CD1c-positive myeloid dendritic cell (primary cell): ENCODE measurements around the gene PREPL.
A peak's percentile ranks its signal among the peaks of the same experiment; 100 is the strongest.
"Not testable (repeated sequence)": the region's sequence is repeated elsewhere in the genome, so short reads cannot be mapped to it uniquely, and the experiment has no call there.

Experiments
- DNase-seq: peaks from one replicate; pipeline ENCODE4 v3.0.0-alpha.2; 2016; ENCODE audit errors: extremely low spot score

Gene PREPL

DNA sequence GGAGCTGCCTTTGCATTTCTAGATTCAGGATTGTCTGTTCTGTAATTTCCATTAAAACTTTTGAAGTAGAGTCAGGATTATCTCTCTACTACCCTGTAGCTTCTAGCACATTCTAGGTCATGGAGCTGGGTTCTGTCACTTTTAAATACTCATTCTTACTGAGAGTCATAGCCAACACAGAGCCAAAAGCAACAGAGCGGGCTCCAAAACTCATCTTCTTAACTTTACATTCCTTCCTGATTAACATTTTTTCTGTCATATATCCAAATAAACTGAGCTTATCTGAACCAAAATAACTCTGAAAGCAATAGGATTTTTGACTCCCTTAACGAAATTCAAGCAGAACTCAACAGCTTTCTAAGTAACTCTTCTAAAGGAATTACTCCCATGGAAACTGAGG lies 12.9 kb downstream of the PREPL start:
- DNase-seq: no peak

DNA sequence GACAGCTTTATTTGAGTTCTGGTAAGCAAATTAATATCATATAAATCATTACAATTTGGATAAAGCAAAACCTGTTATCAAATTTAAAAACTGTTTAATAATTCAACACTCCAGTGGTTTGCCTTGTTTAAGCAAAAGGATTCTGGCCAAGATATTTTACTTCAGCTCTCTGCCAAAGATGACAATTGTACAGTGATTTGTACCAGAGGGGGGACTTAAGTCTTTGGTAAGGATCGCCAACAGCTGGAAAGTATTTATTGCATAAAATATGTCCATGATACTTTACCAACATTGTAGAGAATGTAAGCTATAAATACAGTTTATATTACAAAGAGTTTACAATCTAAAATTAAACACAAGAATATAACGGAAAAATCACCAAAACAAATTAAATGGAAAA lies 13.8 kb downstream of the PREPL start:
- DNase-seq: no peak

DNA sequence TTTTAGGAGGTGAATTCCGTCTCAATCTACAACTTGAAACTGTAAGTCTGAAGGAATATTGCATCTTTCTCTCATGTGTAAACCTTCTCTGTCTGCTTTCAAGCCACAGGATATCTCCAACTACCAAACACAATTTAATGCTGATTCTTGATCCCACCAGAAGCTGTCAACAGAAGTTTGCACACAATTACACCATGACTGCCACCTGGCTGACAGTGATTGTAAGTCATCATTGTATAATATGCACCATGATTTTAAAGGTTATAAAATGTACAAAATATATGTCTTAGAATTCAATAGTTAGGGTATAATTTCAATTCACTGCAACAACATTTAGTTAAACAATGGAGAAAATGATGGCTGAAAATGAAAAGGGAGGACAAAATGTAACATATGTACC lies 18.4 kb downstream of the PREPL start:
- no peak for DNase-seq

DNA sequence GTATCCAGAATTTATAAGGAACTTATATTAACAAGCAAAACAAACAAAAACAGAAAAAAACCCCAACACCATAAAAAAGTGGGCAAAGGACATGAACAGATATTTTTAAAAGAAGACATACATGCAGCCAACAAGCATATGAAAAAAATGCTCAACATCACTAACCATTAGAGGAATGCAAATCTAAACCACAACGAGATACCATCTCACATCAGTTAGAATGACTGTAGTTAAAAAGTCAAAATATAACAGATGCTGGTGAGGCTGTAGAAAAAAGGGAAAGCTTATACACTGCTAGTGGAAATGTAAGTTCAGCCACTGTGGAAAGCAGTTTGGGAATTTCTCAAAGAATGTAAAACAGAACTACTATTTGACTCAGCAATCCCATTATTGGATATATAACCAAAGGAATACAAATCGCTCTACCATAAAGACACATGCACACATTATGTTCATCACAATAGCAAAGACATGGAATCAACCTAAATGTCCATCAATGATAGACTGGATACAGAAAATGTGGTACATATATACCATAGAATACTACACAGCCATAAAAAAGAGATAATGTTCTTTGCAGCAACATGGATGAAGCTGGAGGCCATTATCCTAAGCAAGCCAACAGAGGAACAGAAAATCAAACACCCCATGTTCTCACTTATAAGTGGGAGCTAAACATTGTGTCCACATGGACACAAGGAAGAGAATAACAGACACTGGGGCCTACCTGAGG lies 25.3 kb downstream of the PREPL start:
- no peak for DNase-seq

DNA sequence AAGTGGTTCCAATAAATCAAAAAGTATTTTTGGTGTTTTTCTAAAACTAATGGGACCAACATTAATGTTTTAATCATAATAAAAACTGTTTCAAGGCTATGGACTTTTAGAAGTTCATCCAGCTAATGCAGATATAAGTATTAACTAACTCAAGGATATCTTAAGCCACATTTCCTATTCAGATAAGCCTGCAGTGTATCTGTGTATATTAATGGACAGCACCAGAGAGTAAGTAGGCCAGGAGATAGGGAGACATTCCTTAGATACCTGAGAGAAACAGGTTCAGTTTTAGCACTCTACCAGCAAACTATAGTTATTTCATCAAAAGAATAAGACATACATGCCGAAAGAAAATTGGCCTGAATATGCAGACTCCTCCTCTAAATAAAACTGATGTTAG lies 27.3 kb downstream of the PREPL start:
- no peak for DNase-seq

DNA sequence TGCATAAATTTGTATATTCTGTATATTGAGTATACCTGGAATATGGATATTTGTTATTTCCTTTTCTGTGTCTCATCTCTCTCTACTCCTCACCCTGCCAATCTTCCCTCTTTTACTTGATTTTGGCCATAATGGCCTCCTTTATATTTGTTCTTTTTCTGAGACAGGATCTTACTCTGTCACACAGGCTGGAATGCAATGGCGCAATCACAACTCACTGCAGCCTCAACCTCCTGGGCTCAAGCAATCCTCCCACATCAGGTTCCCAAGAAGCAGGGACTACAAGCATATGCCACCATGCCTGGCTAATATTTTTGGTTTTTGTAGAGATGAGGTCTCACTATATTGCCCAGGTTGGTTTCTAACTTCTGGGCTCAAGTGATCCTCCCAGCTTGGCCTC lies 30.5 kb downstream of the PREPL start:
- DNase-seq: no peak

DNA sequence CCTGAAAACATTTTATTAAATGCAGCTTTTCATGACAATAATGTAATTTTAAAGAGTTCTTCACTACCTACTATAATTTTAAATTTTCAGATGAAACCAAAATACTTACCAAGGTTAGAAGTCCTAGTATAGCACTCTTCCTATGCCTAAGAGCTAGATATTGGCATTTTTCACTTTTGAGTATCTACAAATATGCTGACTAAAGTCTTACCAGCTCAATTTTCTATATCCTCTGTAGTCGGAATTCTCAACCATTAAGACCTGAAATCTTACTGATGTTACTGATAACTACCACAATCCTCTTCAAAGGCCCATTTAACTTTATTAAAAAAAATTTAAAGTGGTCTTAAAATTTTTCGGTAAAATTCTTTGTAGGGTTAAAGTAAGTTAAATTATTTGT lies 32.0 kb downstream of the PREPL start:
- DNase-seq: no peak

DNA sequence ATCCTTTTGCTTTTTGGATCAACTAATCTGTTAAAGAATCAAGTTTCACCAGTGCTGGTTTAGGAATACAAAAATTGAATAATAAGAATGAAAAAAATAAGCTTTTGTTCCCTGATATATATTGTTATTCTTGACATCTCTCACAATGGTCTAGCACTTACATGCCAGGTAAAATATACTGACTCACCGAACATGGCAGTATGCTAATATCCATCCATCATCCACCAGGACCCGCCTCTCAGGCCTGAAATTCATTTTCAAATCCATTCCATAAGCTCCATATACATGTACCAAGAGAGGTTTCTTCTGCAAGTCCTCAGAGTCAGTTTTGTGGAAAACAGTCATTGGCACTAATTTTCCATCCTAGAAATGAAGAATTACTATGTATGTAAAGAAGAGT lies 32.5 kb downstream of the PREPL start:
- no peak for DNase-seq

DNA sequence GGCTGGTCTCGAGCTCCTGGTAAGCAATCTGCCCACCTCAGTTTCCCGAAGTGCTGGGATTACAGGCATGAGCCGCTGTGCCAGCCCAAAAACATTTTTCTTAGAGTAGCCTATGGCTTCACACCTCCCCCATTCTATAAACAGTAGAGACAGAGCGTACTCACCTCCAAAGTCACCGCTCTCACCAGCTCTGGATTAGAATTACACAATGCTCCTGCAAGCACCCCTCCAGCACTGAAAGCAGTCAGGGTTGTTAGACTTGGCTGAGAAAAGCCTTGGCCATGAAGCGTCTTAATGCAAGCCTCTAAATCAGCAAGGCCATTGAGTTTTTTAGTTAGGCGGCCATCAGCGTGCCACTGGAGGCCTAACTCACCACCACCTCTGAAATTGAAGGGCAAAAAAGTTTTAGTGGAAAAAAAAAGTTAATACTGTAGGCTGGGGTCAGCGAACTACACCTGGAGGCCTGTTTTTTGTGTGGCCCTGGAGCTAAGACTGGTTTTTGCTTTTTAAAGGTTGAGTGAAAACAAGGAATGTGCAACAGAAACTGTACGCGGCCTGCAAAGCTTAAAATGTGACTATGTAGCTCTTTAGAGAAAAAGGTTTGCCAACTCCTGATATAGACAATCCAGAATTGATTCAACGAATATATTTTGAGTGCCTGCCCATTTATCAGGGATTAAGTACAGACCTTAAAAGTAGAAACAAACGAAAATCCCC lies 34.6 kb downstream of the PREPL start:
- DNase-seq: no peak

DNA sequence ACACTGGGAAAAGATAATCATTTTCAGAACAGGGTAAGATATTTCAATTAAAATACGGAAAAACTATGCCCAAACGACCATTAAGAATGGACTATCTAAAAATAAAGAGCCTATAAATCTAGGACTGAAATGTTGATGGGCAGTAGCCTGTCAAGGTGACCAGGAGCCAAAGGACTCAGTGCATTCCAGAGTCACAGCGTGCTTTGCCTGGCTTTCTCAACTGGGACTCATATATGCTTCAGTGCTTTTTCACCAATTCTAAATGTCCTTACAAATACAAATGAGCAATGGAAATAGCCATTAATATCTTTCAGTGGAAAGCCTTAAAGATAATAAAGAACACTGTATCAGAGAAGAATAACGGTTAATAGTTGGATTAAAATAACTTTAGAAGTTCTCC lies 35.4 kb downstream of the PREPL start:
- no peak for DNase-seq

DNA sequence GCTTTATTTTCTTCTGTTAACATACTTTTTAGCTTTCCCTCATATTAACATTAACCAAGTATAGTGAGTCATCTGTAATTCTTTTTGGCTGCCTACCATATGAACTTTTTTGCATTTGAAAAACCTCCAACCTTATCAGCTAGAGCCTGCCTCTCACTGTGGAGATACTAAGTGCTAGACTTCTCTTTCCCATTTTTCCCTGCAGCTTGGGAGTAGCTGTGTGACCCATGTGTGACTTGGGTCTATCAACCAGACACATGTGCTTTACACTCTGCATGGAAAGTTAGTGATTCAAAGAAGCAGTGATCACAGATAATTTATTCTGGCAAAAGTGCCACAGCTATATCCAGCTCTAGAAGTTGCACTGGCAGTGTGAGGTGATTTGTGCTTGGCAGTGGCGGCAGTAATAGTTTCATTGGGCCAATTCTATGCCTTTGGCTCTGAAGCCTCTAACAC lies 36.3 kb downstream of the PREPL start:
- no peak for DNase-seq

DNA sequence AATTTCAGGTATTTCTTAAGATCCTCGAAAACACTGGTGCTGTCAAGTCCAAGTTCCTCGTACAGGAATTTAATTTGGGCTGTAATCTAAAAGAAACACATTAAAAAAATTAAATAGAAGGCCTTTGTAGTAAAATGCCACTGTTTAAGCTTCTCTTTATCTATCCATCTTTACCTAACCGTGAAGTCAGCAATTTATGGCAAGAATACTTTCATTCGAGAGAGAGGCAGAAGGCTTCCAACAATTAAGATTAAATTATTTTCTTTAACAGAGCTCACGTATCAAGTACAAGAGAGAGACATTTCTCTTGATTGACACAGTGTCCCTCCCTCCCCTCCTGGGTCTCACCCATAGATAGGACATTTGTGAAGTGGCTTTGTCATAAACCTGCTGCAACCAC lies 39.9 kb downstream of the PREPL start:
- DNase-seq: no peak

DNA sequence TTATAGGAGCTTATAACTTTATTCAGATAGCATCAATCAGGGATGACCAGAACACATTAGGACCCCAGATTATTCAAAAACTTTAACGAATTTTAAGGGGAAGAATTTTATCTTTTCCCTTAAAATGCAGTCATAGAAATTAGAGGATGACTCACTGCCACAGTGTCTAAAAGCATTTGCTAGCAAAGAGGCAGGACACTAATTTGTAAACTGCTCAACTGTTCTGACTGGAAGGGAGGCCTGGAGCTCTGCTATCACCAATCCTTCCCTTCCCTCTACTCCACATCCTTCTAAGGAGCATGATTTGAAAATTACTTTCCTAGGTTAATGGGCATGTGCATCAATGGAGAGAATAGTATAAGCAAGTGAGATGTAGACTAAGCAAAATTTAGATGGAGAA lies 40.5 kb downstream of the PREPL start:
- no peak for DNase-seq

DNA sequence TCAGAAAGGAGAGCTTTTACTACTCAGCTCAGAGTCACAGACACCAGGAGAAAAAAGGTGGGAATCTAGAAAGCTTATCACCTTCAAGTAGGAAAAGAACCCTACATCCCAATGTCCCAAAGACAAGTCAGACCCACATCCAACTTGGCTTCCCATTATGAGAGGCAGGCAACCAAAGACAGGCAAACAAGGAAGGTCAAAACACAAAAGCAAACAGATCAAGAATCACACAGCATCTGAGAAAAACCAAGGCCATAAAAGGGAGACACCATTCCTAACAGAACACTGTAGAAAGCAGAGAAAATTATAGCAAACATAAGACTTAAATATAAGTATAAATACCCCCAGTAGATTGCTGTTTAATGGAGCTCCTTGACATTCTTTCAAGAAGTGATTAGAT lies 45.3 kb downstream of the PREPL start:
- DNase-seq: no peak

DNA sequence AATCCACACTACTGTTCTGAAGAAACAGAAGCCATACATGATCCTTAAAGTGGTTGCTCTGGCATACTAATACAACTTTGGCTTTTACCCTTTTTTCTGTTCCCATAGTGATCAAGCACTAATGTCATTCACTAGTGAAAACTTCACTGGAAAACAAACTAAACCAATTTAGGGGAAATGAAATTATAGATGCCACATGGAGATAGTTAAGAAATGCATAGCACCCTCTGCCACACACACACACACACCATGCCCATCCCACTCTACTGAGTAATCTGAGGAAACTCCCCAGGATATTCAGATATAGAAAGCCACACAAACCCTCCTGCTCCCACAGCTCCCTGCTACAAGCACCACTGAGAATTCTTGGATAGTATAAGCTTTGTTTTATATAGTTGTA lies 46.9 kb downstream of the PREPL start:
- DNase-seq: peak; percentile 46

DNA sequence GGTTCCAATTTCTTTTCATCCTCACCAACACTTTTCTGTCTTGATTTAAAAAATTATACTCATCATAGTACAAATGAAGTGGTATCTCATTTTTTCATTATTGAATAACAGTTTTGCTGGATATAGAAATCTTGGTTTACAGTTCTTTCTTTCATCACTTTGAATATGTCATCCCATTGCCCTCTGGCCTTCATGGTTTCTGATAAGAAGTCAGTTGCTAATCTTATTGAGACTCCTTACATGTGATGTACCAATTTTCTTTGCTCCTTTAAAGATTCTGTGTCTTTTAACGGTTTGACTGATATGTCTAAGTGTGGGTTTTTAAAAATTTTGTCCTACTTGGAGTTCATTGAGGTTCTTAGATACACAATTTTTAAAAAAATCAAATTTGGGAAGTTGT lies 51.0 kb downstream of the PREPL start:
- no peak for DNase-seq

DNA sequence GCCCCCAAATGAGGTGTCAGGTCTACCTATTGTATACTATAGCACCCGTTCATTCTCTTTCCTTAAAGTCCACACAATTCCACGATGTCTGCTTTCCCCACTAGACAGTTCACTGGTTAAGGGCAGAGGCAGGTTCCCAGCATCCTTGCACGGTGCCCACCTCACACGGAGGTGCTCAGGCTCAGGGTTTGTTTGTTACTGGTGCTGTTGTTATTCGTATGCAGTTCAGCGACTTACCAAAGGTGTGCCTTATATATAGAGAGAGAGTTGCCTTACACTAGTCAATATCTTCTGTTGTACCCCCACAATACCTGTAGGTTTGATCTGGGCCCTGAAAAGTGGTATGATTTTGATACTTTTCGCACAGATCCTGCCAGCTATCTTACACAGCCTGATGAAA lies 55.4 kb downstream of the PREPL start:
- DNase-seq: no peak

DNA sequence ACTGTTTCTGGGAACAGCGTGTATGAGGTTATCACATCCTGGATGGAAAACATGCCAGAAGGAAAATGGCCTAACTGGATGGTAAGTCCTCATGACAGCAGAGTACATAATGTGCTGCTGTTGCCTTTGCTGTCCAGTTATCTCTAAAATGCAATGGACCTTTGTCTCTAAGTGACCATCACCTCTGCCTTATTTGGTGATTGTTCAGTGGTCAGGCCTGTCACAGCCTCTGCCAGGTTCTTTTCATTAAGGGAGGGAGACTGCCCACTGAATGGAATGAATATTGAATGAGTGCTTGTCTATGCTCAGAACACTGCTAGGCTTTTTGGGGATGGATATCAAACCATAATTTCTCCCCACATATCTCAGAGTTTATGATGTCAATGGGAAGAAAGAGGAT lies 57.0 kb downstream of the PREPL start:
- DNase-seq: no peak

DNA sequence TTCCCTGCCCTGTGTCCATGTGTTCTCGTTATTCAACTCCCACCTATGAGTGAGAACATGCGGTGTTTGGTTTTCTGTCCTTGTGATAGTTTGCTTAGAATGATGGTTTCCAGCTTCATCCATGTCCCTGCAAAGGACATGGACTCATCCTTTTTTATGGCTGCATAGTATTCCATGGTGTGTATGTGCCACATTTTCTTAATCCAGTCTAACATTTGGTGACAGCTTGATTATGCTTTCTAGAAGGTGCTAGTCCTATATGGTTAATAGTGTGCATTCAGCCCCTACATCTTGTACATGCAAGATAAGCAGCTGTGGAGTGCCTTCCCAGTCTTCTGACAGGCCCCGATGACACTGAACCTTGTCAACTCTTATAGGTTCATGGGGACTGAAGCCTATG lies 57.5 kb downstream of the PREPL start:
- not testable (repeated sequence) for DNase-seq

DNA sequence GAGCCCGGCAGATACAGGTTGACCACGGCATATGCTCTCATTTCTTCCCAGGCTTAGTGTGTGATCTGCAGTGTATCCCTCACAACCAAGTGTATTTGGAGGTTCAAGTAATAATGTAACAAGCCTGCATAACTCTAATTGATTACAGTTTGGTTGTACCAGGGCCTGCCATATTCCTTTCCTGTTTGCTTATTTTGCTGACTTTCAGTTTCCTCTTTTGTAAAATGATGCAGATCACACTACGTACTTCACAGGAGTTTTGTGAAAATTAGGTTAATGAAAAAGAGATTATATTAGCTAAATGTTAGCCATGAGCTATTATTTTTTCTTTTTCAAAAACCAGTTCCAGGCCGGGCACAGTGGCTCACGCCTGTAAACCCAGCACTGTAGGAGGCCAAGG lies 60.2 kb downstream of the PREPL start:
- DNase-seq: no peak

DNA sequence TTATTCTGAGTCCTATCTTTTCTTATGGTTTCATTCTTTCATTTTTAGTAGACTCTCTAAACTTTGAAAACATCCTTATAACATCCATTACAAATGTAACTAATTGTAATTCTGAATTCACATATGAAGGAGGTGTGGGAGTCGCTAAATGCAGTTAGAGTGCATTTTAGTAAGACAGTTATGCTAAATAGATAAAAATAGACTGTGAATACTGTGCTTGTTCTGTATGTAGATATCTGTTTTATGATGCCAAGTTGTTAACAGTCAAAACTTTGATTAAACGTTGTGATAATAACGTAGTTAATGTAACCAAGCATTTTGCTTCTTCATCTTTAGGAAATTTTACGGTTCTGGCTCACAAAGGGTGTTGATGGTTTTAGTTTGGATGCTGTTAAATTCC lies 61.7 kb downstream of the PREPL start:
- no peak for DNase-seq

DNA sequence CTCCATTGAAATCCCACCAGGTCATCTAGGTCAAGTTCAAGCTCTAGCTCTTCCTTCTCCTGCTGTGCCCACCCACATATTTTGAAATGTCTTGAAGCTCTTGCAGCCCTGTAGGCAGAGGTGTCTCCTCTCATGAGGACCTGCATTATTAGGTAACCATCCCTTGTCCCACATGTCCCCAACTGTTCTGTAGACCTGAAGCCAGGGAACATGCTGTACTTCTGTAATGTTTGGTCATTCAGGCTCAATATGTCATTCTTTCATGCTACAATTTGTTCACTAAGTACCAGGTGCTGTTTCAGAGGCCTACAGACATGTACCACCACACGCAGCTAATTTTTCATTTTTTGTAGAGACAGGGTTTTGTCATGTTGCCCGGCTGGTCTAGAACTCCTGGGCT lies 63.9 kb downstream of the PREPL start:
- DNase-seq: no peak

DNA sequence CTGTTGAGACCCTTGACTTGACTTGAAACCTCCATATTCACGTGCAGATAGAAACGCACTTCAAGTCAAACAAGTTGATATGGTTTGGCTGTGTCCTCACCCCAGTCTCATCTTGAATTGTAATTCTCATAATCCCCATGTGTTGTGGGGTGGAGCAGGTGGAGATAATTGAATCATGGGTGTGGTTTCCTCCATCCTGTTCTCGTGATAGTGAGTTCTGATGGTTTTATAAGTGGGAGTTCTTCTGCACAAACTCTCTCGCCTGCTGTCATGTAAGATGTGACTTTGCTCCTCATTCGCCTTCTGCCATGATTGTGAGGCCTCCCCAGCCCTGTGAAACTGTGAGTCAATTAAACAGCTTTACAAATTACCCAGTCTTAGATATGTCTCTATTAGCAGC lies 64.6 kb downstream of the PREPL start:
- DNase-seq: no peak
